NCI-H226 (cell line): ENCODE data around the gene HSPB3.
"Not testable (repeated sequence)": the region's sequence is repeated elsewhere in the genome, so short reads cannot be mapped to it uniquely, and the experiment has no call there.

Experiments
- DNase-seq: peaks from one replicate; pipeline ENCODE4 v3.0.0-alpha.2; 2015

HSPB3 gene

GRCh38 chr5:54457094-54457862 lies 1.8 kb downstream of the HSPB3 start:
- DNase-seq = peak; percentile 71

GRCh38 chr5:54458221-54458620 lies 2.7 kb downstream of the HSPB3 start:
- no peak for DNase-seq

- peak; percentile 12 for DNase-seq
Measured at GRCh38 chr5:54460181-54460919, 4.9 kb downstream of the HSPB3 start.

- no peak for DNase-seq
Measured at GRCh38 chr5:54462281-54462680, 6.8 kb downstream of the HSPB3 start.

GRCh38 chr5:54463713-54464112 lies 8.2 kb downstream of the HSPB3 start:
- no peak for DNase-seq

- no peak for DNase-seq
Measured at GRCh38 chr5:54469622-54470021, 14.1 kb downstream of the HSPB3 start.

- DNase-seq = no peak
Measured at GRCh38 chr5:54470128-54470527, 14.6 kb downstream of the HSPB3 start.

- peak; percentile 36 for DNase-seq
Measured at GRCh38 chr5:54470677-54471076, 15.2 kb downstream of the HSPB3 start.

- DNase-seq = no peak
Measured at GRCh38 chr5:54471398-54471797, 15.9 kb downstream of the HSPB3 start.

- DNase-seq = no peak
Measured at GRCh38 chr5:54476682-54477081, 21.2 kb downstream of the HSPB3 start.

GRCh38 chr5:54477941-54478478 lies 22.5 kb downstream of the HSPB3 start:
- no peak for DNase-seq

- DNase-seq = no peak
Measured at GRCh38 chr5:54480296-54480695, 24.8 kb downstream of the HSPB3 start.

- DNase-seq = no peak
Measured at GRCh38 chr5:54484219-54484894, 28.9 kb downstream of the HSPB3 start.

GRCh38 chr5:54485659-54486058 lies 30.2 kb downstream of the HSPB3 start:
- DNase-seq = not testable (repeated sequence)

- not testable (repeated sequence) for DNase-seq
Measured at GRCh38 chr5:54489648-54489979, 34.1 kb downstream of the HSPB3 start.

GRCh38 chr5:54491326-54491725 lies 35.8 kb downstream of the HSPB3 start:
- no peak for DNase-seq

GRCh38 chr5:54492178-54492577 lies 36.7 kb downstream of the HSPB3 start:
- DNase-seq = no peak

- DNase-seq = no peak
Measured at GRCh38 chr5:54495027-54495426, 39.5 kb downstream of the HSPB3 start.
